GM18907 (cell line): ENCODE measurements around the gene SAP130.

ENCODE experiments used
- ATAC-seq: cut with Tn5 transposase; IDR thresholded peaks from one replicate; pipeline ENCODE4 v1.9.1; 2021; ENCODE audit warnings: mild to moderate bottlenecking, moderate library complexity; ENCODE audit not compliant: unreplicated experiment

Gene SAP130

GRCh38 chr2:128027801-128028667 is at the start of gene SAP130:
Gene SAP130, minus strand, starts transcription at chr2:128028059. Its CDS starts 1,767 bp downstream, at chr2:128026292.
- peak; percentile 85 for ATAC-seq

- ATAC-seq = no peak
Measured at GRCh38 chr2:128076461-128077106, 48.7 kb upstream of the SAP130 start.

- no peak for ATAC-seq
Measured at GRCh38 chr2:128073278-128073677, 45.4 kb upstream of the SAP130 start.

GRCh38 chr2:128069769-128070168 is 41.9 kb upstream of the SAP130 start:
- ATAC-seq = no peak

- ATAC-seq = no peak
Measured at GRCh38 chr2:128064353-128064752, 36.5 kb upstream of the SAP130 start.

- no peak for ATAC-seq
Measured at GRCh38 chr2:128062571-128062970, 34.7 kb upstream of the SAP130 start.

- ATAC-seq = no peak
Measured at GRCh38 chr2:128058114-128058513, 30.3 kb upstream of the SAP130 start.

- ATAC-seq = no peak
Measured at GRCh38 chr2:128057334-128057733, 29.5 kb upstream of the SAP130 start.

- no peak for ATAC-seq
Measured at GRCh38 chr2:128054104-128054885, 26.4 kb upstream of the SAP130 start.

- no peak for ATAC-seq
Measured at GRCh38 chr2:128053331-128053730, 25.5 kb upstream of the SAP130 start.

- ATAC-seq = no peak
Measured at GRCh38 chr2:128043041-128043440, 15.2 kb upstream of the SAP130 start.

- no peak for ATAC-seq
Measured at GRCh38 chr2:128041561-128041960, 13.7 kb upstream of the SAP130 start.

GRCh38 chr2:128040166-128040771 is 12.4 kb upstream of the SAP130 start:
- ATAC-seq = no peak

GRCh38 chr2:128039535-128039934 is 11.7 kb upstream of the SAP130 start:
- ATAC-seq = no peak

- ATAC-seq = no peak
Measured at GRCh38 chr2:128038411-128038810, 10.6 kb upstream of the SAP130 start.

- ATAC-seq = no peak
Measured at GRCh38 chr2:128037649-128038048, 9.8 kb upstream of the SAP130 start.

GRCh38 chr2:128036748-128037607 is 9.1 kb upstream of the SAP130 start:
- ATAC-seq = no peak

- no peak for ATAC-seq
Measured at GRCh38 chr2:128032092-128032491, 4.2 kb upstream of the SAP130 start.

- no peak for ATAC-seq
Measured at GRCh38 chr2:128028668-128029054, 802 bp upstream of the SAP130 start.

GRCh38 chr2:128027278-128027800 is 520 bp downstream of the SAP130 start:
- peak; percentile 88 for ATAC-seq
